HG03457 (cell line): Measurements from ENCODE around the gene PPP1R16B.
"Not testable (repeated sequence)": the region's sequence is repeated elsewhere in the genome, so short reads cannot be mapped to it uniquely, and the experiment has no call there.

Source experiments
- ATAC-seq: cut with Tn5 transposase; IDR thresholded peaks from one replicate; pipeline ENCODE4 v1.9.1; 2021; ENCODE audit warnings: moderate number of reproducible peaks; ENCODE audit not compliant: unreplicated experiment

The PPP1R16B gene

GRCh38 chr20:38843346-38843745, 37.8 kb downstream of the PPP1R16B start:
- ATAC-seq = no peak

- no peak for ATAC-seq
These were observed 39.5 kb downstream of the PPP1R16B start for GRCh38 chr20:38844963-38845362.

- no peak for ATAC-seq
These were observed 42.3 kb downstream of the PPP1R16B start for GRCh38 chr20:38847840-38848239.

DNA sequence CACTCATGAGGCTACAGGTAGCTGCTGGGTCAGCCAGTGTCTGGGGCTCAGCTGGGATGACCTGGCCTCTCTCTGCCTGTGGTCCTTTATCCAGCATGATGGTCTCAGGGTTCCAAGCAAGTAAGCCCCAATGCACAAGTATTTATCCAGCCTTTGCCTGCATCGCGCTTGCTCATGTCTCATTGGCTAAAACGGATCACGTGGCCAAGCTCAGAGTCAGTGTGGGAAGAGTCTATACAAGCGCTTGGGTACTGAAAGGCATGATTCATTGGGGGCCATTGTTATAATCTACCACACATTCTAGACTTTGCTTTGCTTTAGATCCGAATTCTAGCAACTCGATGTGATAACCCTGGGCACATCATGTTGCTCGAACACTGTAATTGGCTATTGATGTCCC, 48.3 kb downstream of the PPP1R16B start:
- no peak for ATAC-seq

DNA sequence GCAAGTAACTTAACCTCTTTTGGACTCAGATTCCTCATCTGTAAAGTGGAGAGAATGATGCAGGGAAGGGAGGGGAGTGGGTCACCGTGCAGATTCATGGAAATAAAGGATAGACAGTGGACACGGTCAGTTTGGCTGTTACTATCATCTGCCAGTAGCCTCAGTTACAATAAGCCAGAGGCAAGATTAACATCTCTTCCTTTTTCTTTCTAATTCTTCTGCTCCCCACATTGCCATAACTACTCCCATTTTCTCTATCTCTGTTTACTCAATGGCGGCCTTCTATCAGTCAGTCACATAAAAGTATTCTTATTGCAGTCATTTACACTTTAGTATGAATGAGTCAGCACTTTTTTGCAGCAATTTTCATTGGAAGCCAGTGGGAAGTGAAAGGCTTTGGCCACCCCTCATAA, 49.2 kb downstream of the PPP1R16B start:
- no peak for ATAC-seq

DNA sequence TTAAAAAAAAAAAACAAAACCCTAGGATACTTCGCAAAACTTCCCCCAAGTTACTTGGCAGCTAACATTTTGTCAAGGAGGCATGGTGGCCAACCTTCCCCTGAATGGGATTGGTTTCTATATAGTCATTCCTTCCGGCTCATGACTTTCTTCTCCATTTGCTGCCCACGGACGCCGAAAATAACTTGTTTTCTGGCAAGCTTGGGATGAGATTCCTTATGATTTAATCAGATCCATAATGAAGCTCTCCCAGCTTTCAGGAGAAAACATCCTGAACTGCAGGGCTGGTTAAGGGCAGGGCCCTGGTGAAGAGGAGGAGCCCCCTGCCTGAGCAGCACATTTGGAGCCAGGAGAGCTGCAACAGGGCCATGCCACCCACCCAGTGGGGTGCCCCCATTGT, 49.9 kb downstream of the PPP1R16B start:
- no peak for ATAC-seq

- no peak for ATAC-seq
These were observed 51.1 kb downstream of the PPP1R16B start for GRCh38 chr20:38856570-38856969.

DNA sequence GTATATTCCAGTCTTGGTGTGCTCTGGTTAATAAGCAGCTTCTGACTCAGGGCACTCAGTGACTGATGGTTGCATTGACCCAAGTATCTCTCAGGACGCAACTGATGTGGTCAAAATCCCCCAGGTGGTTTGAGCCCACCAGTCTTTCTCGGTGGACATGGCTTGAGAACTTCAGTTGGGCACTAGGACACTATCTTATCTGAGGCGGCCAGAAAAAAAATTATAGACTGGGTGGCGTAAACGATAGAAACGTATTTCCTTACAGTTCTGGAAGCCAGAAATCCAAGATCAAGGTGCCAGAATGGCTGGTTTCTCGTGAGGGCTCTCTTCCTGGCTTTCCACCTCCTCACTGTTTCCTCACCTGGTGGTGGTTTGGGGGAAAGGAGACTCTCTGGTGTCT, 52.2 kb downstream of the PPP1R16B start:
- ATAC-seq = no peak

- ATAC-seq = no peak
These were observed 53.7 kb downstream of the PPP1R16B start for GRCh38 chr20:38859070-38859690.

- ATAC-seq = not testable (repeated sequence)
These were observed 54.4 kb downstream of the PPP1R16B start for GRCh38 chr20:38859857-38860256.

GRCh38 chr20:38861071-38861401, 55.5 kb downstream of the PPP1R16B start:
- no peak for ATAC-seq

GRCh38 chr20:38862226-38862625, 56.7 kb downstream of the PPP1R16B start:
- no peak for ATAC-seq

DNA sequence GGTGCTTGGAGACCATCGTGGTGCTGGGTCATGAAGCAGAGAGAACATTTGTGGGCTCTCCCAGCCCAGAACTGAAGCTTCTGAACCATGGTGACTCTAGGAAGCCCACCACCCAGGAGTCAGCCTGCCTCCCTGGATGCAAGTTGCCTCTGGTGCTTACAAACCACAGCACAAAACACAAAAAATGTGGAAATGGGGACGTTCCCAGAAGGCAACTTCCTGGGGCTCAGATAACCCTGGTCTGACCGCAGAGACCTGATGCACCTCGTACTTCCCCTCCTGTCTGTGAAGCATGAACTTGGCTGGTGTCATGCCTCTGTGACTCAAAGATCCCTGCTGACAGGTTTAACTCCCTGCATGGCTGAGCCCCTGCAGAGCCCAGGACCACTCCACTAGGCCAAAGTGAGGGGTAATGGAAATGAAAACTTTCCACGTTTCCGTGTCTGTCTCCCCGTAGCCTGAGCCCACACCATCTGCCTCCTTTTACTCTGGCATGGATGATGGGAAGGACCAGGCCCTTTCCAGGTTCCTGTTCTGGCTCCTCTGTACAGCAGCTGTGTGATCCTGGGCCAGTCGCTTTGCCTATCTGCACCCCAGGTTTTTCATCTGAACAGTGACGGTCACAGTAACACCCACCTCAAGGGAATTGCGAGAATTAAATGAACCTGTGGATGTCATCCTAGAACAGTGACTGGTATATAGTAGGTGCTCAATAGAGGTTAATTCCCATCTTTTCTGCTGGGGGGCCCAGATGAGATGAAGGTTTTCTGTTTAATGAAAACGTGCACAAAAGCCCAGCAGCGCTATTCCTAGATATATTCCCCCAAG, 57.7 kb downstream of the PPP1R16B start:
- ATAC-seq = peak; percentile 44

GRCh38 chr20:38864662-38865061, 59.2 kb downstream of the PPP1R16B start:
- no peak for ATAC-seq

DNA sequence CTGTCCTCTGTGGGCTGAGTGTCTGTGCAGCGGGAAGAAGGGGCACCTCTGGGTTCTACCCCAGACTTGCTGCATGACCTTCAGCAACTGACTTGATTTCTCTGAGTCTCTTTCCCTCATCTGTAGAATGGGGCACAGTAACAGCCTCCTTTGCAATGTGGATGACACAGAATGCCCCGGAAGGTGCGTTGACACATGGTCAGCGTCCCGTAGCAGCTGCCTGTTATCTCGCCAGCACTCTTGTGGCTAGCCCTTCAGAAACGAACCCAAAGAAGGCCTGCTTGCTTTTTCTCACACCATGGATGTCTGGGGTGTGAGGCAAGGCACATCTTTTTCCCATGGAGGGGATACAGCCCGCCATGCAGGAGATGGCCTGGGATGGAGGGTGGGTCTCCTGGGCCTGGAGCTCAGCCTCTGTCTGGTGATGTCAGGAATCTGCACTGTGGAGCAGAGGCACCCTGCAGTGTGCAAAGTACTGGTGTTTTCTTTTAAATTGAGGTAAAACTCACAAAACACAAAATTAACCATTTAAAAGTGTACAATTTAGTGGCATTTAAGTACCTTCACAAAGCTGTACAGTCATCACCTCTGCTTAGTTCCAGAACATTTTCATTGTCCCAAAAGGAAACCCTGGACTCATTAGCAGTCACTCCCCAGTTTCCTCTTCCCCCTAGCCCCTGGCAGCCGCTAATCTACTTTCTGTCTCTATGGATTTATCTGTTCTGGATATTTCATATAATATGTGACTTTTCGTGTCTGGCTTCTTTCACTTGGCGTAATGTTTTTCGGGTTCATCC, 61.0 kb downstream of the PPP1R16B start:
- no peak for ATAC-seq

GRCh38 chr20:38867062-38867359, 61.5 kb downstream of the PPP1R16B start:
- ATAC-seq = no peak

DNA sequence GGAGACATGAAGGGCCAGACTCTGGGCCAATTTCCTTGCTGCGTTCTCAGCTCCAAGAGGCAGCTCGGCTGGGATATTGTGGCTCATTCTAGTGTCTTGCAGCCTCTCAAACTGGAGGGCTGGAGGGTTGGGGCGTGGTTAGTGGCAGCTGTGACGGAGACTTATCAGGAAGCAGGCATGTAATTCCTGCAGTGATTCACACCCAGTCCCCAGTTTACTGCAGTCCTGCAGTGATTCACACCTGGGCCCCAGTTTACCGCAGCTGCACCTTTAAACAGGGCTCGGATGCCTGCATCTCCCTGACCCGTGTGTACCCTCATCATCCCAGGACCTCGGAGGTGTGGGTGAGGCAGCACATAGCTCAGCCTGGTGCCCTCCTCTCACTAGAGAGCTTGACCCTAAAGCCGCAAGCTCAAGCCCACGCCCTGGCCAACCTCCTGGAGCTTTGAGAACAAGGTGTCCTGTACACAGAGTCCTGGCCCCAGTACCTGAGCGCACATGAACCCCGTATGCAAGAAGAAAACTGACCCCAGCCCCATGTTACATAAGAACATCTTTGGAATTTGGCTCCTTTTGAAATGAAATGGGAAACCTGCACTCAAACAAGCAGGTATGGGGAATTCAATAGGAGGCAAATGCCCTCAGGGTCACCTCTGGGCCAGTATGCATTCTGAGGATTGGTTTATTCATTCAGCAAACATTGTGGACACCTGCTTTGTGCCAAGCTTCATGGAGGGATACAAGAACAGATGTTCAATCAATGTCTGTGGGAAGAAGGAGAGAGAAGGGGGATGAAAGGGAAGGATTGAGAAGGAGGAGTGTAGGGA, 65.4 kb downstream of the PPP1R16B start:
- no peak for ATAC-seq

GRCh38 chr20:38871560-38871953, 66.1 kb downstream of the PPP1R16B start:
- no peak for ATAC-seq

DNA sequence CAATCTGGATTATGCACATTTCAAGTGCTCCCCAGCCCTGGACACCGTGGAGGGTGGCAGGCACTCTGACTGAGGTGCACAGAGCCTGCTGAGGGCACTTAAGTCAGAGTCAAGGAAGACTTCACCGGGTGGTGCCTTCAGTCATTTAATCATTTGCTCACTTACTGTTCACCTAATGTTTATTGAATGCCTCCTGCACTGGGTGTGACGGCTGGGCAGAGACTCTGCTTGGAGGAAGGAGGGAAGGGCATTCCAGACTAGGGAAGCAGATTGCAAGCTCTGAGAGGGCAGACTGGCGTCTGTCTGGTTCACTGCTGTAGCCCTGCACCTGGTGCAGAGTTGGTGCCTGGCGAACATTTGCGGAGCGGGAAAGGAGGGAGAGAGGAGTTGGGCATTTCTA, 66.5 kb downstream of the PPP1R16B start:
- ATAC-seq = no peak

DNA sequence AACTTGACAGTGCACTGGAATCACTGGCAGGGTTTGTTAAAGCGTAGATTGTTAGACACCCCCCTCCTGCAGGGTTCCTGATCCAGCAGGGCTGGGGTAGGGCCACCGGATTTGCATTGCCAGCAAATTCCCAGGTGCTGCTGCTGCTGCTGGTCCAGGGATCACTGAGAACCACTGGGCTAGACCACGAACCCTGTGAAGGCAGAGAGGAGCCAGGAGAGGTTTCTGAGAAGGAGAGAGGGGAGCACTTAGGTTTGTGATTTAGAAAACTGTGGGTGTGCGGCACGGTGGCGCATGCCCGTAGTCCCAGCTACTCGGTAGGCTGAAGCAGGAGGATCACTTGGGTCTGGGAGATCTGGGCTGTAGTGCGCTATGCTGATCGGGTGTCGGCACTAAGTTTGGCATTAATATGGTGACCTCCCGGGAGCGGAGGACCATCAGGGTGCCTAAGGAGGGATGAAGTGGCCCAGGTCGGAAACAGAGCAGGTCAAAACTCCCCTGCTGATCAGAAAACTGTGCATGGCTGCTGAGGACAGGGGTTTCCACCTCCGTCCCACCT, 67.1 kb downstream of the PPP1R16B start:
- ATAC-seq = no peak

DNA sequence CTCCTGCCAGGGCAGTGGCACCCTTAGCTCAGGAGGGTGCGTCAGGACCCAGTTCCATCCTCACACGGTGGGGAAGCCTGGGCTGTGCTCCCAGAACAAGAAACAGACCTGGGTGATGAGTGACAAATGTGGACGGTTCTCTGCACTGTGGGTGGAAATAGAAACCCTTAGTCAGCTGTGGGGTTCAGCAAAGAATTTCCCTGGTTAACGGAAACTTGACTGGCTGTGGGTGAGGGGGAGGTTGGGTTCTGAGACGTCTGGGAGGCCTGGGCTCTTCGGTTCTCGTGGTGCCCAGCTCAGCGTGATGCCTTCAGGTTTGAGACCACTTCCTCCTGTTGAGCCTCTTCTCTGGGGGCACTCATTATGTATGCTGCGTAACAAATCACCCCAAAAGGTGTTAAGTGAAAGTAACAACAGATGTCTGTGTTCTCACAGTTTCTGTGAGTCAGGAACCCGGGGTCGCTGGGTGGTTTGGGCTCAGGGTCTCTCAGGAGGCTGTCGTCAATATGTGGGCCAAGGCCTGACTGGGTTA, 67.6 kb downstream of the PPP1R16B start:
- peak; percentile 48 for ATAC-seq
